ENCODE data around the gene ATP2A2. TPM values are rescaled to one million over a fixed set of nuclear protein-coding genes. Genes with fewer than 3 reads are reported as not detected.
A peak's percentile ranks its signal among the peaks of the same experiment; 100 is the strongest.

ATP2A2 gene
- 100 to 1,000 TPM in 5 of 8 experiments, 10 to 100 TPM in 3; 83.0 to 240 (median 119) TPM for total RNA-seq

DNA sequence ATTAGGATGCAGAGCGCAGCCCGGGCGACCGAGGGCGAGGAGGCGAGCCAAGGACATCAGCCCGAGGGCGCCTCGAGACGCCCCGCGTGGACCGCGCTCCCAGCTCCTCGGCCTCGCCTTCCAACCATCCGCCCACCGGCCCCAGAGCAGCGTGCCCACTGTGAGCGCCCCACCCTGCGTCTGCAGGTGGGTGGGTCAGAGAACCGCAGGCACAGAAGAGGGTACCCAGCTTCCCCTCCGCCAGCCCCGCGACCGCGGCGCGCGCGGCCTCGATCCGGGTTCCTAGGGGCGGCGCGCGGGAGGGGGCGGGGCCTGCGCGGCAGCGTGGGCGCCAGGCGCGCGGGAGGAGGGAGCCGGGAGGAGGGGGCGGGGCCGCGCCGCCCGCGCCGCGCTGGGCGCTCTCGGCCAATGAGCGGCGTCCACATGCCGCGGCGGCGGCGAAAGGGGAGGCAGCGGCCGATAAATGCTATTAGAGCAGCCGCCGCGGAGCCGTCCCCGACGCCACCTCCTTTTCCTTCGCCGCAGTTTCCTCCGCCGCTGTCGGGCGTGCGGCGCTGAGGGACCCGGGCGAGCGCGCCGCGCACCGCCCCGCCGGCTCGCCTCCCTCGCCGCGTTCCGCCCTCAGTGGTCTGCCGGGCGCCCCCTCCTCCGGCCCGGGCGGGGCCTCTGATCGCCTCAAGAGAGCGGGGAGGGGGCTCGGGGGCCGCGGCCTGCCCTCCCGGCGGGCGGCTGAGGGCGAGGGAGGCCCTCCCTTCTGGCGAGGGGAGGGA is at the start of gene ATP2A2:
Gene ATP2A2, plus strand, starts transcription at position 469 of the 770 bp plus-strand sequence. CDS start 543 bp downstream, outside the sequence.
- Histone ChIP-seq H3K4me3 (peak within 1 kb of the TSS; percentile 52 to 89 (median 64)), H3K27ac (peak within 1 kb of the TSS; percentile 92 to 97), H3K4me1 (replicated peaks in 1 of 2) (peaks cover 38 to 60% of the 10 kb centered on the region in 2 donors)
- peak; percentile 78 to 87 (median 80) for ATAC-seq (replicated peaks in 6 of 8)
- 0% methylated on average over 7 to 18 of the region's 108 CpGs; no CpG with 5 or more reads in 7 of the 10 experiments for WGBS, 10 experiments
- in situ Hi-C loops (cut with MboI; ENCODE audit: low pct_unique_long_range_greater_than_20kb in 2 of 9, low sequenced_read_pairs in 9 of 9, unreplicated experiment in 9 of 9): no loop called here

DNA sequence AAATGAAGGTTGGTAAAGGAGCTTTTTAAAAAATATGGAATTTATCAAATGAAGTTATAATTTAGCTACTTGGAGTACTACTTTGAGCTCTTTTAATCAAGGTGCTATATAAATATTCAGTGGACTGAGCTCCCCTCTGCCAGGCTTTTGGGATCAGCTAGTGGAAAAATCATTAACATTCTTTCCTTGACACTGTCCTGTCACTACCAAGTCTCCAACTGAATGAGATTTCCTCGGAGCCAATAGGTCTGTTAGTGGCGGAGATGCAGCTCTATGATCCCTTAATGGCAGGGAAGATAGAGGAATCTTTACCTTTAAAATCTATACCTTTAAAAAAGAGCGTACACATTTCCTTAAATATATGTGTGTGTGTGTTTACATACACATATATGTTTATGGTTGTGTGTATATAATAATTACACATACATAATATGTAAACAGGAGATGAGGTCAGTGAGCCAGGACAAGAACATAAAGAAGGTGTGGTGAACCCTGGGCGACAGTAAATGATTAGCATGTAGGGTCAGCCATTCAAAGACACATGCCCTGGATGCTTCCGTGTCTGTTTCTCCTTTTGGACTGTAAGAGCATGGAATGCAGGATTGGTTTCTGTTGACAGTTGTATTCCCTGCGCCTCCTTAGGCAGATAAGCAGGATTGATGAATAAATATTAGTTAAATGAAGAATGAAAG is 47.7 kb upstream of the ATP2A2 start:
- WGBS, 10 experiments: 59 to 100% (median 73%) methylated on average over 1 to 4 of the region's 6 CpGs
- H3K27ac ChIP-seq: no peak overlapping the region
- H3K4me1 ChIP-seq (replicated peaks in 1 of 2): peaks cover 5 to 15% of the 10 kb centered on the region in 2 donors
- in situ Hi-C loops (cut with MboI; ENCODE audit: low pct_unique_long_range_greater_than_20kb in 2 of 9, low sequenced_read_pairs in 9 of 9, unreplicated experiment in 9 of 9): no loop called here
- H3K4me3 ChIP-seq: no peak overlapping the region
- peak in 3 of 8 experiments; percentile 21 to 31 (median 26) for ATAC-seq (replicated peaks in 6 of 8)

DNA sequence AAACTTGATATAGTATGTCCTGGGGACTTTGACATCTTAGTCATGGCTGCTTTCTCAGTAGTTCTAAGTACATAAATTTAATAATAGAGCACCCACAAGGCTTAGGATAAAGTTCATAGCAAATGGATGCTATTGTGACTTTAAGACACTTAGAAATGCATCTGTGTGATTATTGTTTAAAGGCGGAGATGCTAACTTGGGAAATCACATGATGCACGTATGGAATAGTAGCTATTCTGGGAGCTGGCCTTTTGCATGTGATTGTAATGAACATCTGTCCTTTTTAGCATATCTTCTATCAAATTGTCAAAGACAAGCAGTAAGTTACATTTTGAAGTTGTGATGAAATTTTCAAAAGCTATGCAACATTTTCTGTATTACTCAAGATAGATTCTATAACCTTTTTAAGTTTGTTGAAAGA is 46.7 kb upstream of the ATP2A2 start:
- Histone ChIP-seq H3K4me3 (no peak overlapping the region), H3K27ac (no peak overlapping the region), H3K4me1 (replicated peaks in 1 of 2) (peaks cover 5 to 15% of the 10 kb centered on the region in 2 donors)
- ATAC-seq (replicated peaks in 6 of 8): peak in 3 of 8 experiments; percentile 85 to 88 (median 86)
- in situ Hi-C loops (cut with MboI; ENCODE audit: low pct_unique_long_range_greater_than_20kb in 2 of 9, low sequenced_read_pairs in 9 of 9, unreplicated experiment in 9 of 9): no loop called here
- WGBS, 10 experiments: 0 to 100% (median 46%) methylated on average over 1 to 2 of the region's 2 CpGs

DNA sequence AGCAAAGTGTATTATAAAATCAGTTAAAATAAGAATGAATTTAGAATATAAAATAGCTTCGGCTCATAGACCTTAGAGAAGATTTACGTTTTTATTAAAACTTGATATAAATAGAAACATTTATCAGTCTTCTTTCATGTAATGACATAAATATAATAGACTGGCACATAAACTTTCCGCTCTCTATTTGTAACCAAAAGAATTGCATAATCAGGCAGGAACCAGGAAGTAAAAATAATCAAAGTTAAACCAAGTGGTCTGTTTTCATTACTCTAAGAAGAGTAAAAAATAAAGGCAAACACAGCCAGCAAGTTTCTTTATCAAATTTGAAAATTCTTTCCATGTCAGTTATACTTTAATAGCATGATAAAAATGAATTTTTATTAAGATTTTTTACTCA is 46.3 kb upstream of the ATP2A2 start:
- peak in 3 of 8 experiments; percentile 13 to 59 (median 47) for ATAC-seq (replicated peaks in 6 of 8)
- WGBS, 10 experiments: 3 to 100% (median 79%) methylated on average over 2 to 3 of the region's 3 CpGs
- H3K4me1 ChIP-seq (replicated peaks in 1 of 2): peaks cover 5 to 15% of the 10 kb centered on the region in 2 donors
- in situ Hi-C loops (cut with MboI; ENCODE audit: low pct_unique_long_range_greater_than_20kb in 2 of 9, low sequenced_read_pairs in 9 of 9, unreplicated experiment in 9 of 9): no loop called here
- no peak overlapping the region for H3K27ac ChIP-seq
- no peak overlapping the region for H3K4me3 ChIP-seq

- no peak overlapping the region for H3K4me3 ChIP-seq
- in situ Hi-C loops (cut with MboI; ENCODE audit: low pct_unique_long_range_greater_than_20kb in 2 of 9, low sequenced_read_pairs in 9 of 9, unreplicated experiment in 9 of 9): no loop called here
- no peak for ATAC-seq (replicated peaks in 6 of 8)
- no peak overlapping the region for H3K27ac ChIP-seq
- WGBS, 10 experiments: 0 to 100% (median 76%) methylated on average over 1 of the region's 1 CpG; no CpG with 5 or more reads in 2 of the 10 experiments
- peaks cover 5 to 15% of the 10 kb centered on the region in 2 donors for H3K4me1 ChIP-seq (replicated peaks in 1 of 2)
Observed at GRCh38 chr12:110235383-110235782, 45.7 kb upstream of the ATP2A2 start.

DNA sequence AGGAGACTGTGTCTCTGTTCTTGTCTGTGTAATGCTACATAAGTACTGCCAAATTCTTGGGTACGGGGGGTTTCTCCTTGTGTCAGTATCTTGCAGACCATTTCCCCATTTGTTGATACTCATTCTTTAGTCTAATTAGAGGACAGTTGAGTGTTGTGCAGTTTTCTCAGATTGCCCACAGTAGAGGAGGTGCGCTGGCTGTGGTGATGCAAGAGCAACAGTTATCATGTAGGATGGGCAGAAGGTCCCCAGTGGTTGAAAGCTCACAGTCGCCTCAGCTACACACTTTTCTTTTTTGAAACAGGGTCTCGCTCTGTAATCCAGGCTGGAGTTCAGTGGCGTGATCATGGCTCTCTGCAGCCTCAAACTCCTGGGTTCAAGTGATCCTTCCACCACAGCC is 37.8 kb upstream of the ATP2A2 start:
- Histone ChIP-seq H3K4me1 (replicated peaks in 1 of 2) (peaks cover 0 to 5% of the 10 kb centered on the region in 2 donors), H3K27ac (no peak overlapping the region), H3K4me3 (no peak overlapping the region)
- in situ Hi-C loops (cut with MboI; ENCODE audit: low pct_unique_long_range_greater_than_20kb in 2 of 9, low sequenced_read_pairs in 9 of 9, unreplicated experiment in 9 of 9): no loop called here
- 80 to 100% (median 100%) methylated on average over 1 to 4 of the region's 5 CpGs; no CpG with 5 or more reads in 1 of the 10 experiments for WGBS, 10 experiments
- no peak for ATAC-seq (replicated peaks in 6 of 8)

- ATAC-seq (replicated peaks in 6 of 8): no peak
- in situ Hi-C loops (cut with MboI; ENCODE audit: low pct_unique_long_range_greater_than_20kb in 2 of 9, low sequenced_read_pairs in 9 of 9, unreplicated experiment in 9 of 9): no loop called here
- Histone ChIP-seq H3K4me3 (no peak overlapping the region), H3K4me1 (replicated peaks in 1 of 2) (peaks cover 0 to 5% of the 10 kb centered on the region in 2 donors), H3K27ac (no peak overlapping the region)
- 80 to 100% (median 83%) methylated on average over 1 to 6 of the region's 12 CpGs; no CpG with 5 or more reads in 1 of the 10 experiments for WGBS, 10 experiments
Observed at GRCh38 chr12:110244372-110244771, 36.7 kb upstream of the ATP2A2 start.

GRCh38 chr12:110244829-110245228 is 36.2 kb upstream of the ATP2A2 start:
- Histone ChIP-seq H3K27ac (no peak overlapping the region), H3K4me3 (no peak overlapping the region), H3K4me1 (replicated peaks in 1 of 2) (peaks cover 0 to 5% of the 10 kb centered on the region in 2 donors)
- 58 to 100% (median 80%) methylated on average over 1 to 7 of the region's 8 CpGs; no CpG with 5 or more reads in 4 of the 10 experiments for WGBS, 10 experiments
- in situ Hi-C loops (cut with MboI; ENCODE audit: low pct_unique_long_range_greater_than_20kb in 2 of 9, low sequenced_read_pairs in 9 of 9, unreplicated experiment in 9 of 9): no loop called here
- ATAC-seq (replicated peaks in 6 of 8): peak in 1 of 8 experiments; percentile 43

DNA sequence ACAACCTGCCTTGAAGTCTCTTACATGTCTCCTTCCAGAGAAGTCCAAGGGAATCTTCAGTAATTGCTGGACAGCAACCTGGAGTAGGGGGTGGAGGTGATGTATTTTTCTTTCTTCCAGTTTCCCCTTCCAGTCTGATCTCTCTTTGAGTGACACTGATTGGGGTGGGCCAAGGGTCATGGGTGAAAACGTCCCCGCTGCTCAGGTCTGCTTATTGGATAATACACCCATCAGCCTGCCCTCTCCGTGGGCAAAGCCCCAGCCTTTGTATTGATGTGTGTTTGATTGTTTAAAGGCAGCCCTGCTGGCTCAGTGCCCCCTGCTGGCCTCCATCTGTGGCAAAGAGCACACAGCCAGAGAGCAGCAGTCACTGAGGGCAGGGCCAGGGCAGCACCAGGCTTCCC is 35.7 kb upstream of the ATP2A2 start:
- Histone ChIP-seq H3K27ac (no peak overlapping the region), H3K4me3 (no peak overlapping the region), H3K4me1 (replicated peaks in 1 of 2) (peaks cover 0 to 5% of the 10 kb centered on the region in 2 donors)
- in situ Hi-C loops (cut with MboI; ENCODE audit: low pct_unique_long_range_greater_than_20kb in 2 of 9, low sequenced_read_pairs in 9 of 9, unreplicated experiment in 9 of 9): no loop called here
- peak in 3 of 8 experiments; percentile 50 to 82 (median 75) for ATAC-seq (replicated peaks in 6 of 8)
- 37 to 90% (median 78%) methylated on average over 2 to 3 of the region's 3 CpGs; no CpG with 5 or more reads in 4 of the 10 experiments for WGBS, 10 experiments

- in situ Hi-C loops (cut with MboI; ENCODE audit: low pct_unique_long_range_greater_than_20kb in 2 of 9, low sequenced_read_pairs in 9 of 9, unreplicated experiment in 9 of 9): no loop called here
- WGBS, 10 experiments: 80 to 100% (median 90%) methylated on average over 1 to 2 of the region's 4 CpGs; no CpG with 5 or more reads in 4 of the 10 experiments
- ATAC-seq (replicated peaks in 6 of 8): peak in 2 of 8 experiments; percentile 7 to 73
- no peak overlapping the region for H3K4me3 ChIP-seq
- peaks cover 0 to 5% of the 10 kb centered on the region in 2 donors for H3K4me1 ChIP-seq (replicated peaks in 1 of 2)
- no peak overlapping the region for H3K27ac ChIP-seq
Observed at GRCh38 chr12:110246636-110247339, 34.3 kb upstream of the ATP2A2 start.

- WGBS, 10 experiments: 41 to 100% (median 73%) methylated on average over 1 to 5 of the region's 14 CpGs
- H3K27ac ChIP-seq: no peak overlapping the region
- peaks cover 0 to 5% of the 10 kb centered on the region in 2 donors for H3K4me1 ChIP-seq (replicated peaks in 1 of 2)
- no peak overlapping the region for H3K4me3 ChIP-seq
- ATAC-seq (replicated peaks in 6 of 8): peak in 2 of 8 experiments; percentile 27 to 34
- in situ Hi-C loops (cut with MboI; ENCODE audit: low pct_unique_long_range_greater_than_20kb in 2 of 9, low sequenced_read_pairs in 9 of 9, unreplicated experiment in 9 of 9): no loop called here
Observed at GRCh38 chr12:110247340-110248095, 33.5 kb upstream of the ATP2A2 start.

- peaks cover 0 to 5% of the 10 kb centered on the region in 2 donors for H3K4me1 ChIP-seq (replicated peaks in 1 of 2)
- WGBS, 10 experiments: 86 to 95% (median 89%) methylated on average over 2 to 4 of the region's 4 CpGs; no CpG with 5 or more reads in 2 of the 10 experiments
- in situ Hi-C loops (cut with MboI; ENCODE audit: low pct_unique_long_range_greater_than_20kb in 2 of 9, low sequenced_read_pairs in 9 of 9, unreplicated experiment in 9 of 9): no loop called here
- peak in 1 of 8 experiments; percentile 35 for ATAC-seq (replicated peaks in 6 of 8)
- no peak overlapping the region for H3K4me3 ChIP-seq
- no peak overlapping the region for H3K27ac ChIP-seq
Observed at GRCh38 chr12:110248096-110248447, 33.0 kb upstream of the ATP2A2 start.

All from motor neuron (in vitro differentiated cells).